Testis (tissue), 2 donors: ENCODE results near the gene TGFBR3.

Experiments used
- CTCF ChIP-seq, 3 experiments: fragments of 450-650 bp in 2 of 3; fragments of 200-600 bp in 1 of 3; sonication (generic) in 1 of 3; IDR thresholded peaks; one replicate each; pipeline ENCODE4 v1.5.1; 2016 to 2019; ENCODE audit warnings: antibody characterized with exemption in 3 of 3, mild to moderate bottlenecking in 2 of 3, moderate library complexity in 1 of 3
- POLR2A ChIP-seq: fragments of 450-650 bp; IDR thresholded peaks from one replicate; pipeline ENCODE4 v1.6.1; 2017; ENCODE audit warnings: antibody characterized with exemption, mild to moderate bottlenecking, moderate library complexity

- TF ChIP-seq CTCF (IDR thresholded peaks at IDR 0.05) (no peak), POLR2A (no peak)
These were observed 116.2 kb downstream of the TGFBR3 start for GRCh38 chr1:91769742-91770141.
